ENCODE measurements around the gene C11orf21. TPM values are rescaled to one million over a fixed set of nuclear protein-coding genes. Genes with fewer than 3 reads are reported as not detected.

C11orf21 gene
- polyA plus RNA-seq, 1 donor (not counting 4 experiments of a cell fraction or from before 2014, with no cell fraction given), result not detected

GRCh38 chr11:2275334-2276279, 26.1 kb downstream of the C11orf21 start:
- FAIRE-seq, result no peak

DNA sequence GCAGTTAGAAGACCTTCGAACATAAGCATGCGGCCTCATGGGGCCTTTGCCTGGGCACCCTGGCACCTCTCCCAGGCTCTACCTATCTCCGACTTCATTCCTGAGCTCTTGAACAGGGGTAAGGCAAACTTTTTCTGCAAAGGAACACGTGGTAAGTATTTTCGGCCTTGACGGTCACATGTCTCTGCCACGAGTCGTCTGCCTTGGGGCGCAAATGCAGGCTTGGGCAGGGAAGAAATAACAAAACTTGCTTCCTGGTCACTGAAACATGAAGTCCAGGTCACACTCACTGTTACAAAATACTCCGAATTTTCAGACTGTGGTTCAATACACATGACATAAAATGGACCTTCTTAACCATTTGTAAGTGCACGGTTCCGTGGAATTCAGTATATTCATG, 27.9 kb downstream of the C11orf21 start:
- Histone ChIP-seq H4K20me1 (ENCODE audit: control insufficient read depth, extremely low read depth, insufficient read depth, low read length) (no peaks in the 10 kb centered on the region), H3K79me2 (ENCODE audit: control insufficient read depth, insufficient read depth, low read length) (no peaks in the 10 kb centered on the region), H3K27me3 (ENCODE audit: control insufficient read depth, extremely low read depth, insufficient read depth, low read length) (peaks cover 56% of the 10 kb centered on the region), H3K36me3 (ENCODE audit: control insufficient read depth in 2 of 2, extremely low read depth in 1 of 2, insufficient read depth in 2 of 2, low read length in 2 of 2) (no peaks in the 10 kb centered on the region), H3K27ac (ENCODE audit: control insufficient read depth, insufficient read depth, low read length) (no peak overlapping the region), H3K9me3 (ENCODE audit: control insufficient read depth, low read depth, low read length) (no peaks in the 10 kb centered on the region), H3K4me3 (ENCODE audit: control insufficient read depth in 2 of 3, extremely low read depth in 1 of 3, insufficient read depth in 2 of 3, low read depth in 1 of 3, low read length in 3 of 3) (no peak overlapping the region), H2AFZ (ENCODE audit: control insufficient read depth, low read length) (no peak overlapping the region), H3K4me2 (ENCODE audit: control insufficient read depth, extremely low read depth, insufficient read depth, low read depth, low read length) (no peak overlapping the region), H3K9ac (ENCODE audit: control insufficient read depth, extremely low read depth, insufficient read depth, low read length) (no peak overlapping the region), H3K4me1 (ENCODE audit: control insufficient read depth, extremely low read depth, insufficient read depth, low read length) (peaks cover 3% of the 10 kb centered on the region), H3K9me1 (ENCODE audit: control insufficient read depth, extremely low read depth, insufficient read depth, low read length) (no peaks in the 10 kb centered on the region)
- DNase-seq (ENCODE audit: low read depth, low spot score), result no peak
- TF ChIP-seq CTCF (optimal IDR thresholded peaks at IDR 0.05 in 1 of 3, IDR thresholded peaks at IDR 0.05 in 1 of 3, conservative IDR thresholded peaks at IDR 0.05 in 1 of 3; ENCODE audit: extremely low read depth in 1 of 3, insufficient read depth in 2 of 3, low read length in 3 of 3), result no peak
- TF ChIP-seq EZH2 (IDR thresholded peaks at IDR 0.05; ENCODE audit: low read length), result no peak
- dilution Hi-C loops (cut with MboI; ENCODE audit: extremely low pct_ligation_motif_present, low sequenced_read_pairs), result no loop called here
- no peak for FAIRE-seq

More at GRCh38 chr11:2275334-2276279, 26.1 kb downstream of the C11orf21 start:
- dilution Hi-C loops (cut with MboI; ENCODE audit: extremely low pct_ligation_motif_present, low sequenced_read_pairs), result no loop called here
- H2AFZ ChIP-seq (ENCODE audit: control insufficient read depth, low read length), result no peak overlapping the region
- no peak overlapping the region for H3K27ac ChIP-seq (ENCODE audit: control insufficient read depth, insufficient read depth, low read length)
- peaks cover 50% of the 10 kb centered on the region for H3K27me3 ChIP-seq (ENCODE audit: control insufficient read depth, extremely low read depth, insufficient read depth, low read length)
- H3K4me1 ChIP-seq (ENCODE audit: control insufficient read depth, extremely low read depth, insufficient read depth, low read length), result no peaks in the 10 kb centered on the region
- no peaks in the 10 kb centered on the region for H3K9me1 ChIP-seq (ENCODE audit: control insufficient read depth, extremely low read depth, insufficient read depth, low read length)
- H3K36me3 ChIP-seq (ENCODE audit: control insufficient read depth in 2 of 2, extremely low read depth in 1 of 2, insufficient read depth in 2 of 2, low read length in 2 of 2), result no peaks in the 10 kb centered on the region
- no peaks in the 10 kb centered on the region for H3K9me3 ChIP-seq (ENCODE audit: control insufficient read depth, low read depth, low read length)
- DNase-seq (ENCODE audit: low read depth, low spot score), result no peak
- H3K4me3 ChIP-seq (ENCODE audit: control insufficient read depth in 2 of 3, extremely low read depth in 1 of 3, insufficient read depth in 2 of 3, low read depth in 1 of 3, low read length in 3 of 3), result no peak overlapping the region
- no peak overlapping the region for H3K9ac ChIP-seq (ENCODE audit: control insufficient read depth, extremely low read depth, insufficient read depth, low read length)
- H4K20me1 ChIP-seq (ENCODE audit: control insufficient read depth, extremely low read depth, insufficient read depth, low read length), result no peaks in the 10 kb centered on the region
- no peak overlapping the region for H3K4me2 ChIP-seq (ENCODE audit: control insufficient read depth, extremely low read depth, insufficient read depth, low read depth, low read length)
- H3K79me2 ChIP-seq (ENCODE audit: control insufficient read depth, insufficient read depth, low read length), result no peaks in the 10 kb centered on the region
- TF ChIP-seq EZH2 (IDR thresholded peaks at IDR 0.05; ENCODE audit: low read length) (no peak), CTCF (optimal IDR thresholded peaks at IDR 0.05 in 1 of 3, IDR thresholded peaks at IDR 0.05 in 1 of 3, conservative IDR thresholded peaks at IDR 0.05 in 1 of 3; ENCODE audit: extremely low read depth in 1 of 3, insufficient read depth in 2 of 3, low read length in 3 of 3) (no peak)
